Measurements from ENCODE around the gene CDKAL1. TPM values are rescaled to one million over a fixed set of nuclear protein-coding genes. Genes with fewer than 3 reads are reported as not detected.

CDKAL1 gene
- total and polyA plus RNA-seq, 11 donors, result 3.2 to 14.3 (median 9.3) TPM

- 75 to 78% (median 76%) methylated on average over 4 of the region's 4 CpGs for whole genome bisulfite sequencing, 4 donors
- no peak for ATAC-seq
- Histone ChIP-seq H3K36me3 (no peaks in the 10 kb centered on the region), H3K27me3 (no peaks in the 10 kb centered on the region), H3K27ac (no peak overlapping the region), H3K9me3 (peaks cover 0 to 10% (median 0%) of the 10 kb centered on the region in 12 donors), H3K4me1 (no peaks in the 10 kb centered on the region), H3K4me3 (no peak overlapping the region)
- TF ChIP-seq CTCF (IDR thresholded peaks at IDR 0.05), result no peak
- TF ChIP-seq POLR2A (IDR thresholded peaks at IDR 0.05), result no peak
- no peak for DNase-seq
- intact Hi-C loops (cut with DNase I), result no loop called here
Measured at GRCh38 chr6:20905377-20905776, 371.1 kb downstream of the CDKAL1 start.

GRCh38 chr6:20906945-20907344, 372.7 kb downstream of the CDKAL1 start:
- intact Hi-C loops (cut with DNase I), result no loop called here
- TF ChIP-seq POLR2A (IDR thresholded peaks at IDR 0.05) (no peak), CTCF (IDR thresholded peaks at IDR 0.05) (no peak)
- H3K9me3 ChIP-seq, result peaks cover 0 to 10% (median 0%) of the 10 kb centered on the region in 12 donors
- no peaks in the 10 kb centered on the region for H3K36me3 ChIP-seq
- ATAC-seq (no peak), DNase-seq (no peak)
- H3K27ac ChIP-seq, result no peak overlapping the region
- no peak overlapping the region for H3K4me3 ChIP-seq
- H3K27me3 ChIP-seq, result no peaks in the 10 kb centered on the region
- 94 to 96% (median 95%) methylated on average over 4 of the region's 4 CpGs for WGBS, 4 donors
- no peaks in the 10 kb centered on the region for H3K4me1 ChIP-seq

- WGBS, 4 donors, result 79 to 82% (median 81%) methylated on average over 7 of the region's 7 CpGs
- ATAC-seq, result no peak
- Histone ChIP-seq H3K27me3 (no peaks in the 10 kb centered on the region), H3K4me1 (no peaks in the 10 kb centered on the region), H3K4me3 (no peak overlapping the region), H3K27ac (no peak overlapping the region), H3K9me3 (peaks cover 0 to 10% (median 0%) of the 10 kb centered on the region in 12 donors), H3K36me3 (no peaks in the 10 kb centered on the region)
- DNase-seq, result no peak
- TF ChIP-seq POLR2A (IDR thresholded peaks at IDR 0.05) (no peak), CTCF (IDR thresholded peaks at IDR 0.05) (no peak)
- intact Hi-C loops (cut with DNase I), result no loop called here
Measured at GRCh38 chr6:20907486-20908071, 373.3 kb downstream of the CDKAL1 start.

- ATAC-seq, result no peak
Measured at GRCh38 chr6:20909621-20910020, 375.4 kb downstream of the CDKAL1 start.

More at GRCh38 chr6:20909621-20910020, 375.4 kb downstream of the CDKAL1 start:
- Histone ChIP-seq H3K9me3 (peaks cover 0 to 21% (median 0%) of the 10 kb centered on the region in 12 donors), H3K27me3 (no peaks in the 10 kb centered on the region), H3K4me1 (no peaks in the 10 kb centered on the region), H3K27ac (no peak overlapping the region), H3K4me3 (no peak overlapping the region), H3K36me3 (no peaks in the 10 kb centered on the region)
- 91 to 100% (median 95%) methylated on average over 2 of the region's 2 CpGs for WGBS, 4 donors
- DNase-seq, result no peak
- TF ChIP-seq CTCF (IDR thresholded peaks at IDR 0.05), result no peak
- TF ChIP-seq POLR2A (IDR thresholded peaks at IDR 0.05), result no peak
- intact Hi-C loops (cut with DNase I), result no loop called here
